Measurements from ENCODE around the gene NIT2. TPM values are rescaled to one million over a fixed set of nuclear protein-coding genes. Genes with fewer than 3 reads are reported as not detected.

Gene NIT2
- total and polyA plus RNA-seq, 9 of the 15 experiments (the other 6 are each of a cell fraction or from before 2014, with no cell fraction given) = 11.4 to 62.2 (median 22.1) TPM

- TF ChIP-seq RREB1 (CRISPR knock-in tag; IDR thresholded peaks at IDR 0.05) = peak; percentile 88; the same call in 1 of the 2 replicates
- TF ChIP-seq ZNF512 (tag; IDR thresholded peaks at IDR 0.05) = no peak
- no peak for TF ChIP-seq SPI1 (IDR thresholded peaks at IDR 0.05; ENCODE audit: borderline replicate concordance, low read depth, low read length)
- no peak for TF ChIP-seq E2F4 (CRISPR knock-in tag; IDR thresholded peaks at IDR 0.05; ENCODE audit: low read depth)
- 0 out of 2 replicates have a peak, but pooled peaks have one; percentile 9 for TF ChIP-seq MAFK (IDR thresholded peaks at IDR 0.05; ENCODE audit: low read length)
- no peak for TF ChIP-seq KAT2B (IDR thresholded peaks at IDR 0.05; ENCODE audit: low read depth, low read length)
- 0 out of 2 replicates have a peak, but pooled peaks have one; percentile 21 for TF ChIP-seq MEF2A (IDR thresholded peaks at IDR 0.05; ENCODE audit: control insufficient read depth, low read depth, low read length)
- TF ChIP-seq MECOM (CRISPR knock-in tag; IDR thresholded peaks at IDR 0.05) = peak; percentile 98
- TF ChIP-seq ELF4 (CRISPR knock-in tag; IDR thresholded peaks at IDR 0.05) = 0 out of 2 replicates have a peak, but pooled peaks have one; percentile 20
- 0 out of 2 replicates have a peak, but pooled peaks have one; percentile 34 for TF ChIP-seq POLR2H (tag; IDR thresholded peaks at IDR 0.05; ENCODE audit: low read depth)
- TF ChIP-seq CTCF (IDR thresholded peaks at IDR 0.05 in 2 of 3, conservative IDR thresholded peaks at IDR 0.05 in 1 of 3; ENCODE audit: insufficient read depth in 2 of 3, low read depth in 1 of 3, low read length in 3 of 3) = no peak
- no peak for TF ChIP-seq CCAR2 (IDR thresholded peaks at IDR 0.05; ENCODE audit: low read depth, low read length)
- TF ChIP-seq GTF2A2 (tag; IDR thresholded peaks at IDR 0.05) = no peak
- TF ChIP-seq TBP (optimal IDR thresholded peaks at IDR 0.05; ENCODE audit: low read depth, low read length) = peak; percentile 32
- no peak for TF ChIP-seq HOXB6 (CRISPR knock-in tag; IDR thresholded peaks at IDR 0.05; ENCODE audit: borderline replicate concordance)
- TF ChIP-seq SREBF1 (IDR thresholded peaks at IDR 0.05; ENCODE audit: borderline replicate concordance, low read depth, low read length) = no peak
- peak; percentile 86 to 89 for TF ChIP-seq KDM1A (IDR thresholded peaks at IDR 0.05)
Observed at GRCh38 chr3:100289339-100289738, 45.2 kb upstream of the NIT2 start (continued).
